Measurements from ENCODE around the gene ANKRD9.

The ANKRD9 gene

GRCh38 chr14:102500158-102500662 lies 9.4 kb downstream of the ANKRD9 start:
- H3K9ac ChIP-seq (ENCODE audit: low read depth, low read length), result no peak overlapping the region
- H3K4me1 ChIP-seq (ENCODE audit: insufficient read depth, low read length), result no peaks in the 10 kb centered on the region
- H3K9me3 ChIP-seq (ENCODE audit: insufficient read depth, low read depth, low read length), result no peaks in the 10 kb centered on the region
- H3K27ac ChIP-seq (ENCODE audit: low read depth, low read length), result no peak overlapping the region
- 91% methylated on average over 14 of the region's 14 CpGs for WGBS
- no peak overlapping the region for H3K4me3 ChIP-seq (ENCODE audit: low read length)
- no peaks in the 10 kb centered on the region for H3K27me3 ChIP-seq (ENCODE audit: insufficient read depth, low read length)
- no peaks in the 10 kb centered on the region for H3K36me3 ChIP-seq (ENCODE audit: insufficient read depth, low read length)

GRCh38 chr14:102499401-102500157 lies 10.0 kb downstream of the ANKRD9 start:
- Histone ChIP-seq H3K4me3 (ENCODE audit: low read length) (no peak overlapping the region), H3K27ac (ENCODE audit: low read depth, low read length) (no peak overlapping the region), H3K27me3 (ENCODE audit: insufficient read depth, low read length) (no peaks in the 10 kb centered on the region), H3K36me3 (ENCODE audit: insufficient read depth, low read length) (no peaks in the 10 kb centered on the region), H3K9ac (ENCODE audit: low read depth, low read length) (no peak overlapping the region), H3K4me1 (ENCODE audit: insufficient read depth, low read length) (no peaks in the 10 kb centered on the region), H3K9me3 (ENCODE audit: insufficient read depth, low read depth, low read length) (no peaks in the 10 kb centered on the region)
- WGBS, result 89% methylated on average over 23 of the region's 23 CpGs

GRCh38 chr14:102498678-102499265 lies 10.8 kb downstream of the ANKRD9 start:
- WGBS, result 90% methylated on average over 21 of the region's 21 CpGs
- Histone ChIP-seq H3K4me3 (ENCODE audit: low read length) (no peak overlapping the region), H3K9me3 (ENCODE audit: insufficient read depth, low read depth, low read length) (no peaks in the 10 kb centered on the region), H3K27ac (ENCODE audit: low read depth, low read length) (no peak overlapping the region), H3K27me3 (ENCODE audit: insufficient read depth, low read length) (no peaks in the 10 kb centered on the region), H3K36me3 (ENCODE audit: insufficient read depth, low read length) (no peaks in the 10 kb centered on the region), H3K4me1 (ENCODE audit: insufficient read depth, low read length) (no peaks in the 10 kb centered on the region), H3K9ac (ENCODE audit: low read depth, low read length) (no peak overlapping the region)

DNA sequence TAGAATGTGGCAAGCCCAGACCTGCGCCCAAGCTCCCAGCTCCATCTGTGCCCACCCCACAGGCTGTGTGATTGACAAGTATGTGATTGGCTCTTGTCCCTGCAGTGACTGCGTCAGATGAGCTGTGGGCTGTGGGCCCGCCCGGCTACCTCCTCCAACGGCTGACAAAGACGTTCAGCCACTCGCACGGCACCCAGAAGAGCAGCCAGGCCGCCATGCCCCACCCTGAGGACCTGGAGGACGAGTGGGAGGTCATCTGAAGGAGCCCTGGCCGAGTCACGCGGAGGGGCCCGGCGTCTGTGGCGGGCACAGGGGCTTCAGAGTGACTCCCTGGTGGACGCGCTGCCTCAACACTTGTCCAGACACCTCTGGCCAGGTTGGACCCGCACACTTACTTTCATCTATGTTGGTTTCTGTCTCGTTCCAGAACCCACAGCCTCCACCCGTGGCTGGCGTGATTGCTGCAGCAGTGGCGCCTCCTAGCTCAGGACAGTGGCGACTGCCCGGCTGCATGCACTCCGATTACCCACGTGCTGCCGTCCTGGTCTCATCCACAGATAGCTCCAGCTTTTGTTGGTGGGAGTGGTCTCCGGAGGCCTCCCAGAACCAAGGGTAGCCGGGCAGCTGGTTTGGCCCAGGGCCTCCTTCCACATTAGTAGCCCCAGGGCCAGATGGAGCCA lies 11.4 kb downstream of the ANKRD9 start:
- Histone ChIP-seq H3K4me1 (ENCODE audit: insufficient read depth, low read length) (no peaks in the 10 kb centered on the region), H3K36me3 (ENCODE audit: insufficient read depth, low read length) (no peaks in the 10 kb centered on the region), H3K4me3 (ENCODE audit: low read length) (no peak overlapping the region), H3K27ac (ENCODE audit: low read depth, low read length) (no peak overlapping the region), H3K9ac (ENCODE audit: low read depth, low read length) (no peak overlapping the region), H3K9me3 (ENCODE audit: insufficient read depth, low read depth, low read length) (no peaks in the 10 kb centered on the region), H3K27me3 (ENCODE audit: insufficient read depth, low read length) (no peaks in the 10 kb centered on the region)
- 91% methylated on average over 30 of the region's 30 CpGs for WGBS

DNA sequence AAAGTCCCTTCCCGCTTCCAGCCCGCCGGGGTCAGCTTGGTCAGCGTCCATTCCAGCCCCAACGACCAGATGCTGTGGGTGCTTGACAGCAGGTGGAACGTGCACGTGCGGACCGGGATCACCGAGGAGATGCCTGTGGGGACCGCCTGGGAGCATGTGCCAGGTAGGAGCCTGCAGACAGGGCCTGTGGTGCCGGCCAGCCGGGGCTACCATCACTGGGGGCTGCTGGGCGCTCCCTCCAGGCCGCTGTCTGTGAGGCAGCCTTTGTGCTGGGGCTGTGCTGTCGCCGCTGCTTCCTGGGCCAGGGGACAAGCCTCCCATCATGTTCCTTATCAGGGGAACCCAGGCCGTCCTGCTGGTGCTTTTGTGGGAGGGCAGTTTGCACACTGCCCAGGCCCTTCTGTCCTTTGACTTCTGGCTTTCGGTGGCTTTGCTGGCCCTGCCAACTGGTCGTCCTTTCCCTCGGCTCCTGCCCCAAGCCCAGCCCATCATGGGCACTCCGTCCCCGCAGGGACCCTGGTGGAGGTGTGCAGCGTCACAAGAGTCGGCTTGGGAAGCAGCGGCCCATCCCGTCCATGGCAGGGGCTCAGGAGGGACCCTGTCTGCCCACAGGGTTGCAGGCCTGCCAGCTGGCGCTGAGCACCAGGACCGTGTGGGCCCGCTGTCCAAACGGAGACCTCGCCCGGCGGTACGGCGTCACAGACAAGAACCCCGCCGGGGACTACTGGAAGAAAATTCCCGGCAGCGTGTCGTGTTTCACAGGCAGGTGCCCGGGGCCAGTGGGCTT lies 12.4 kb downstream of the ANKRD9 start:
- 95% methylated on average over 42 of the region's 42 CpGs for WGBS
- no peaks in the 10 kb centered on the region for H3K9me3 ChIP-seq (ENCODE audit: insufficient read depth, low read depth, low read length)
- H3K27ac ChIP-seq (ENCODE audit: low read depth, low read length), result no peak overlapping the region
- no peak overlapping the region for H3K9ac ChIP-seq (ENCODE audit: low read depth, low read length)
- H3K27me3 ChIP-seq (ENCODE audit: insufficient read depth, low read length), result no peaks in the 10 kb centered on the region
- no peaks in the 10 kb centered on the region for H3K4me1 ChIP-seq (ENCODE audit: insufficient read depth, low read length)
- H3K4me3 ChIP-seq (ENCODE audit: low read length), result no peak overlapping the region
- no peaks in the 10 kb centered on the region for H3K36me3 ChIP-seq (ENCODE audit: insufficient read depth, low read length)

GRCh38 chr14:102496331-102496691 lies 13.3 kb downstream of the ANKRD9 start:
- H3K4me3 ChIP-seq (ENCODE audit: low read length), result no peak overlapping the region
- H3K9ac ChIP-seq (ENCODE audit: low read depth, low read length), result no peak overlapping the region
- WGBS, result 95% methylated on average over 11 of the region's 11 CpGs
- no peak overlapping the region for H3K27ac ChIP-seq (ENCODE audit: low read depth, low read length)
- H3K36me3 ChIP-seq (ENCODE audit: insufficient read depth, low read length), result no peaks in the 10 kb centered on the region
- no peaks in the 10 kb centered on the region for H3K9me3 ChIP-seq (ENCODE audit: insufficient read depth, low read depth, low read length)
- H3K27me3 ChIP-seq (ENCODE audit: insufficient read depth, low read length), result no peaks in the 10 kb centered on the region
- no peaks in the 10 kb centered on the region for H3K4me1 ChIP-seq (ENCODE audit: insufficient read depth, low read length)

DNA sequence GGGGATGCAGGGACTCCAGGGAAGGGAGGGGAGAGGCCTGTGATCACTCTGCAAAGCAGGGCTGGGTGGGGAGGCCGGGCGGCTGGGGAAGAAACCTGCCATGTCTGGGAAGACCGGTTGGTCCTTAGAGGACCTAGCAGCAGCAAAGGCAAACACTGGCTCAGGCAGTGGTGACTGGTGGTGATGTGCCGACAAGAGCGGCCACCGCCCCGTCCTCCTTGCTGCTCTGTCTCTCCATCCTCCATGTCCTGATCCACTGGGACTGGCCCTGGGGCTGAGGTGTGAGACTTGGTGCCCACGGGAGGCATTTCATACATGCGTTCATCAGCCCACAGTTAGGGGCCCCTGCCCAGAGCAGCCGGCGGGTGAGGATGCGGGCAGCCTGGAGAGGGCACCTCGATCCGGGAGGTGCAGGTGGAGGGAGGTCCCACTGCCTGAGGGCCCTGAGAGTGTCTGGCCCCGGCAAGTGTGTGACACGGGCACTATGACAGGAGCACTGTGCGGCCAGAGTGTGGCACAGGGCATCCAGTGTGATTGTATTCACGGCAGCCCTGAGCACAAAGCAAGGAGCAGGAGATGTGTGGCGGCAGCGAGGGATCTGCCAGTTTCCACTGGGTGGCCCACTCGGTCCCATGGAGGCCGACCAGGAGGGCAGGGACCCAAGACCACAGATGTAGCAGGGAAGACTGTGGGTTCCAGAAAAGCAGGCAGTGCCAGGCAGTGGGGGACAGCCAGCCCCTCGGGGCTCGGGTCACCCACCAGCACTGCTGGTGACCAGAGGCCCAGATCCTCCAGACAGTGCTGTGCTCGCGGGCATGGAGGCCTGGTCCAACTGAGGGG lies 13.9 kb downstream of the ANKRD9 start:
- WGBS, result 94% methylated on average over 26 of the region's 26 CpGs
- Histone ChIP-seq H3K4me1 (ENCODE audit: insufficient read depth, low read length) (no peaks in the 10 kb centered on the region), H3K9me3 (ENCODE audit: insufficient read depth, low read depth, low read length) (no peaks in the 10 kb centered on the region)

DNA sequence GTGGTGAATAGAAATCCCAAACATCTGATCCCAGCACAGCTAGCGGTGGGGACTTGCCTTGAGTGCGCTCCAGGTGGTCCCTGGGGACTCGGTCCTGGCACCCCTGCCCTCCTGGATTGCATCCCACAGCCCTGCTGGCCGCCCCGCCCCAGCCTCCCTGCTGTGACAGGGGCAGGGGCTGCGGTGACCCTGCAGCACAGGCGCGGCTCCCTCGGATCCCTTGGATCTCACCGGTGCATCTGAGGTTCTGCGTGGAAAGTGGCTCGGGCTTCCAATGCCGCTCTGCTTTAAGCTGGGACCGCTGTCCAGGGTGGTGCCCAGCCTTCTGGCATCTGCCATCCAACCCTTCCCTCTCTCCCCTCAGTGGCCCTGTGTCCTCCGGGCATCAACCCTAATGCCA lies 16.0 kb downstream of the ANKRD9 start:
- WGBS, result 95% methylated on average over 15 of the region's 15 CpGs
- Histone ChIP-seq H3K27ac (ENCODE audit: low read depth, low read length) (no peak overlapping the region), H3K4me3 (ENCODE audit: low read length) (no peak overlapping the region), H3K9ac (ENCODE audit: low read depth, low read length) (no peak overlapping the region), H3K27me3 (ENCODE audit: insufficient read depth, low read length) (no peaks in the 10 kb centered on the region), H3K4me1 (ENCODE audit: insufficient read depth, low read length) (no peaks in the 10 kb centered on the region), H3K36me3 (ENCODE audit: insufficient read depth, low read length) (no peaks in the 10 kb centered on the region), H3K9me3 (ENCODE audit: insufficient read depth, low read depth, low read length) (no peaks in the 10 kb centered on the region)

More for the DNA sequence above, 13.9 kb downstream of the ANKRD9 start:
- Histone ChIP-seq H3K27ac (ENCODE audit: low read depth, low read length) (no peak overlapping the region), H3K27me3 (ENCODE audit: insufficient read depth, low read length) (no peaks in the 10 kb centered on the region), H3K4me3 (ENCODE audit: low read length) (no peak overlapping the region), H3K36me3 (ENCODE audit: insufficient read depth, low read length) (no peaks in the 10 kb centered on the region), H3K9ac (ENCODE audit: low read depth, low read length) (no peak overlapping the region)

GRCh38 chr14:102493096-102493495 lies 16.5 kb downstream of the ANKRD9 start:
- no peak overlapping the region for H3K4me3 ChIP-seq (ENCODE audit: low read length)
- H3K27me3 ChIP-seq (ENCODE audit: insufficient read depth, low read length), result no peaks in the 10 kb centered on the region
- no peaks in the 10 kb centered on the region for H3K4me1 ChIP-seq (ENCODE audit: insufficient read depth, low read length)
- H3K9ac ChIP-seq (ENCODE audit: low read depth, low read length), result no peak overlapping the region
- no peaks in the 10 kb centered on the region for H3K9me3 ChIP-seq (ENCODE audit: insufficient read depth, low read depth, low read length)
- no peak overlapping the region for H3K27ac ChIP-seq (ENCODE audit: low read depth, low read length)
- no peaks in the 10 kb centered on the region for H3K36me3 ChIP-seq (ENCODE audit: insufficient read depth, low read length)
- 96% methylated on average over 15 of the region's 15 CpGs for WGBS

- H3K4me1 ChIP-seq (ENCODE audit: insufficient read depth, low read length), result no peaks in the 10 kb centered on the region
Measured at GRCh38 chr14:102492531-102492910, 17.1 kb downstream of the ANKRD9 start.

More at GRCh38 chr14:102492531-102492910, 17.1 kb downstream of the ANKRD9 start:
- no peaks in the 10 kb centered on the region for H3K36me3 ChIP-seq (ENCODE audit: insufficient read depth, low read length)
- no peaks in the 10 kb centered on the region for H3K9me3 ChIP-seq (ENCODE audit: insufficient read depth, low read depth, low read length)
- no peaks in the 10 kb centered on the region for H3K27me3 ChIP-seq (ENCODE audit: insufficient read depth, low read length)
- H3K4me3 ChIP-seq (ENCODE audit: low read length), result no peak overlapping the region
- H3K9ac ChIP-seq (ENCODE audit: low read depth, low read length), result no peak overlapping the region
- 94% methylated on average over 17 of the region's 17 CpGs for WGBS
- no peak overlapping the region for H3K27ac ChIP-seq (ENCODE audit: low read depth, low read length)

Measured in HUES64 (cell line).